Forelimb muscle (tissue), 1 donor: ENCODE measurements around the gene SLC29A3. TPM values are rescaled to one million over a fixed set of nuclear protein-coding genes. Genes with fewer than 3 reads are reported as not detected.

ENCODE experiments used
- DNase-seq: peaks from one replicate; pipeline ENCODE4 v3.0.0-alpha.2; 2013; ENCODE audit warnings: low read depth
- polyA plus RNA-seq: library from polyadenylated mRNA; unstranded; fragments of 120-200 nt; gene quantifications from one replicate; pipeline ENCODE4 v1.2.1, GENCODE V29; 2013; ENCODE audit not compliant: insufficient read length

SLC29A3 gene
- polyA plus RNA-seq, 1 donor = 3.7 TPM

GRCh38 chr10:71391701-71392100, 72.6 kb downstream of the SLC29A3 start:
- no peak for DNase-seq

DNA sequence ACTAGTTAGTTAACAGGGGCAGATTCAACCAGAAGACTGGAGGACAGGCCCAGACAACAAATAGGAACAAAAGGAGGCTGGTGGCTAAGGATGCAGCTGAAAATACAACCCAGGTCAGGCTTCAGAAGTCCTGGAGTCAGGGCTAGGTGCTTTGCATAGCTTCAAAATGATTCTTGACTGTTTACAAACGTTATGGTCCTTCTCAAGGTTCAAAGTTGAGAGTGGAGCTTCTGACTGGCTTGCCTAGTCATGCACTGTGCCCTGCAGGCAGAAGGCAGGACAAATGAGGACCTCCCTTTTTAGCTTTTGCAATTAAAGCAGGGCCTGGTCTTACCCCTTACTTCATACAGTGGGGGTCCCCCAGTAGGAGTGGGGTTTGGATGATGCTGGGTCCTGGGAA, 73.2 kb downstream of the SLC29A3 start:
- no peak for DNase-seq

GRCh38 chr10:71392791-71393781, 74.0 kb downstream of the SLC29A3 start:
- DNase-seq = no peak

GRCh38 chr10:71393841-71394475, 74.9 kb downstream of the SLC29A3 start:
- DNase-seq = no peak

DNA sequence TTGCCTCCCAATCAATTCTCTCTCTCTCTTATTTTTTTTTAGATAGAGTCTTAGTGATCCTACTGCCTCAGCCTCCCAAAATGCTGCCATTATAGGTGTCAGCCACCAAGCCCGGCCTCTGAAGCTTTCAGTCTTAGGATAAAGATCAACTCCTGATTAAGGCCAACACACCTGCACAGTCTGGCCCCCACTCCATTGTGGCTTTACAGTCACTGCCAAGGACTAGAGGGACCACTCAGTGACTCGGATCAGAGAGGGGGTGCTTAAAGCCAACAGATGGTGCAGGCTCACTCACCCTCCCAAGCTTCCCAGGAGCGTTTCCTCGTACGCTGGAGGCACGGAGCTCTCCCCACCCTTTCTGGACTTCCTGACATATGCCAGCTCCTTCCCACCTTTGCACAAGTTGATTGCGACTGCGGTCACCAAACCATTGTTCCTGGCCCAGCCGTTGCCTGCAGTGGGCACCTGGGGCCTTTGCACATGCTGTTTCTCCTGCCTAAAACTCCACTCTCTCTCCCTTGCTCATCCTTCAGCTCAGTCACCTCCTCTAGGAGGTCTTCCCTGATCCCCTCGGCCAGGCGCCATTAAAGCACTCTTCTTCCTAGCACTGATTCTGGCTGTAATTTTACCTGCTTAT, 76.0 kb downstream of the SLC29A3 start:
- DNase-seq = no peak

GRCh38 chr10:71395621-71396020, 76.6 kb downstream of the SLC29A3 start:
- no peak for DNase-seq

DNA sequence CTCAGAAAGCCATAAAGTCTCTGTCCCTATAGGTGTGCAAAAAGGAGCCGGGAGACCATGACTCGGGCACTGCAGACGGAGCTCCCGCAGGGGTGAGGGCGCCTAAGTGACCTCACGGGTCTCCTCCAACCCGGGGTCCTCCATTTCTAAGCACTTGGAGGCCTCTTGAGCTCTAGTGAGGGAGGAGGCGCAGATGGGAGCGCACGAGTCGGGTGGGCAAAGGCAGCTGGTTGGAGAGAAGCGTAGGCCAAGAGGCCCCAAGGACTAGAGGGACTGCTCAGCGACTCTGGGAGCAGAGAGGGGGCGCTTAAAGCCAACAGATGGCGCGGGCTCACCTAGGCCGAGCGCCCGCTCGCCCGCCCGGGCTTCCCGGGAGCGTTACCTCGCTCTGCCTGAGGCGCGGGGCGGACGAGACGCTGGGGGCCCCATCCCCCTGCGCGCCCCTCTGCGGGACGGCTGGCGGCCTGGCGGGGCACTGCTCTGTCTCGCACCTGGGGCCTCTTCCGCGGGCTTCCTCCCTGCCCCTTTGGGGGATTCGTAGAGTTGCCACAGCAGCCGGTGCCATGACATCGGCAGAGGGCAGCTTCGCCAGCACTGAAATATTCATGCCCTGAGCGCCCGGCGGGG, 77.1 kb downstream of the SLC29A3 start:
- no peak for DNase-seq

GRCh38 chr10:71396711-71397295, 77.7 kb downstream of the SLC29A3 start, which contains the start of gene CDH23:
Gene CDH23 (plus strand): TSS chr10:71396920. CDS start chr10:71439832, 42,912 bp downstream.
- no peak for DNase-seq

GRCh38 chr10:71397296-71398212, 78.5 kb downstream of the SLC29A3 start:
- no peak for DNase-seq

DNA sequence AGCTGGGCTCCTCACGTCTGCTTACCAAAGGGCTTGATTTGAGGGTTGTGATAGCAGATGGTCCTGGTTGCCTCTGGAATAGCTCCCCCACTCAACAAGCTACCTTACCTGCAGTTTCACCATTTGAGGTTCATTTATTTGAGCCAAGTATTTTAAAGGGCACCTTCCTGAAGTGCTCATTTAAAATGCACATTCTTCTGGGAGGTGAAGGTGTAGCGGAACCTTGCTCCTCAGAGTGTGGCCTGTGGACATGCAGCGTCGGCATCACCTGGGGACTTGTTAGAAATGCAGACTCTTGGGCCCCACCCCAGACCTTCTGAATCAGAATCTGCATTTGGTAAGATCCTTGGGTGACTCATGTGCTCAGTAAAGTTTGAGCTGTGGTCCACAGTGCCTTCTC, 79.9 kb downstream of the SLC29A3 start:
- DNase-seq = no peak

DNA sequence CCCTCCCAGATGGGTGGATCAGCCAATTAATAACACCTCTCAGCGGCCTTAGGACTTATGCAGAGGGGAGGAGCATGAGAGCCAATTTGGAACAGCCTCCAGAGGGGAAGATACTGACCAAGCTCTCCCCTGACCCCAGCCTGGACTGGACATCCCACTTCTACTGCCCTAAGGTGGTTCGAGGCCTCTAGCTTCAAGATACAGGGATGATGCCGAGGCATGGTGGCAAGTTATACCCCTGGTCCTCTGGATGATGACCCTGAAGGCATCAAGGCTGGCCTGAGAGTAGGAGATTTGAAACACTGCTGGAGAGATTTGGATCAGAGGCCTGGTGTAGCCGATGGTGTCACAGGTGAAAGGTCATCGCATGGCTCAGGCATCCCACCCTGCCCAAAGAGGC, 80.9 kb downstream of the SLC29A3 start:
- DNase-seq = no peak

GRCh38 chr10:71401056-71401455, 82.0 kb downstream of the SLC29A3 start:
- DNase-seq = no peak

DNA sequence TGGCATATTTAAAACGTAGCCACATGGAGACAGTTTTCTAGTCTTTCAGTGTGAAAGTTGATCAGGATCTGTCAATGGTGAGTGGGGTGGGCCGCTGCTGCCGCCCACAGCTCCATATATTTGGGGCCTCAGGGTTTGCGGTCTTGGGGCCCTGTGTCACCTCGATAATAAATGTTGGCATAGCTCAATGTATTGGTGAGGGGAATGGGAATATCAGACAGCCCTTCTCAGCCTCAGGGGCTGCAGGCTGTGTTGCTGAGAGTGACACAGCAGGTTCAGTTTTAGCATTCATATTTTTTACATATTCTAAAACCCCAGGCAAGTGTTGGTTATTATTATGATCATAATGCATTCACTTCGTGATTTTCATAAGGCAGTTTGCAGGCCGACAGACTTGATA, 82.9 kb downstream of the SLC29A3 start:
- DNase-seq = no peak

- no peak for DNase-seq
Observed at GRCh38 chr10:71404503-71405295, 85.6 kb downstream of the SLC29A3 start.

DNA sequence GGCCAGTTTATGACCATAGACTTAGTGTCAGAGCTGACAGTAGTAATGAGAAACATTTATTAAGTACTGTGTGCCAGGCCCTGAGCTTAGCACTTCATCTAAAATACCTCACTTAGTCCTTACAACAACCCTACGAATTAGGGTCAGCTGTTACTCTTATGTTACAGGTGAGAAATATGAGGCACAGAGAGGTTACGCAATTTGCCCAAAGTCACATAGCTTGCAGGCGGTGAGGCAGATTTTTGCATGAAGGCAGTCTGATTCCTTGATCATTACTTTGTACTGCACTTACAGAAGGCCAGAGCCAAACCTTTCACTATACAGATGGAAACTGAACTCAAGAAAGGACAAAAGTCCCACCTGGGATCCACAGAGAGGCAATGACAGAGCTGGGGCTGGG, 87.8 kb downstream of the SLC29A3 start:
- no peak for DNase-seq

- DNase-seq = no peak
Observed at GRCh38 chr10:71408436-71409225, 89.6 kb downstream of the SLC29A3 start.

DNA sequence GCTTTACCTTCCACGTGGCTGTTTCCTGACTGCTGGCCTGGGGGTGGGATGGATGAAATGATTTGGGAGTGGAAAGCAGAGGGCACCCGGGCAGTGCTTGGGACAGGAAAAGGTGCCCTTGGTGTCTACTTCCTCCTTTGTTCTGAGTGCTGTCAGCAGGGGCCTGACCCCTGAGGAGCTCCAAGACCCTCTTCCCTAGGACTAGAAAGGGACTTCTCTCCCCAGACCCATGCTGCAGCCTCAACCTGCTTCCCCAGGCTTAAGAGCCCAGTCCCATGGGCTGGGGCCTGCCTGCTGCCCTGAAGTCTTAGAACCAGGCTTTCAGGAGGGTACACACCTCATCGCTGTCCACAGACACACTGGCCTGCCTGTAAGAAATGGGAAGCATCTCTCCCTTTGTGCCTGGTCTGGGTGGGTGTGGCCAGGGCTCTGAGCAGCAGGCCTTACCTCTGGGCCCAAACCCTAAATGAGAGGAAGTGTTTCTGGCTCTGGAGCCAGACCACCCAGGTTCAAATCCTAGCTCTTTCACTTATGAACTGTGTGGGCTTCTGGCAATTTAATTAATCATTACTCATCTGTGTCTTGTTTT, 90.6 kb downstream of the SLC29A3 start:
- no peak for DNase-seq
